GM19324 (cell line): Measurements from ENCODE around the gene HRH2.

Source experiments
- ATAC-seq: cut with Tn5 transposase; IDR thresholded peaks from one replicate; pipeline ENCODE4 v1.9.1; 2021; ENCODE audit warnings: mild to moderate bottlenecking, moderate library complexity; ENCODE audit not compliant: unreplicated experiment, low FRiP score

HRH2 gene

DNA sequence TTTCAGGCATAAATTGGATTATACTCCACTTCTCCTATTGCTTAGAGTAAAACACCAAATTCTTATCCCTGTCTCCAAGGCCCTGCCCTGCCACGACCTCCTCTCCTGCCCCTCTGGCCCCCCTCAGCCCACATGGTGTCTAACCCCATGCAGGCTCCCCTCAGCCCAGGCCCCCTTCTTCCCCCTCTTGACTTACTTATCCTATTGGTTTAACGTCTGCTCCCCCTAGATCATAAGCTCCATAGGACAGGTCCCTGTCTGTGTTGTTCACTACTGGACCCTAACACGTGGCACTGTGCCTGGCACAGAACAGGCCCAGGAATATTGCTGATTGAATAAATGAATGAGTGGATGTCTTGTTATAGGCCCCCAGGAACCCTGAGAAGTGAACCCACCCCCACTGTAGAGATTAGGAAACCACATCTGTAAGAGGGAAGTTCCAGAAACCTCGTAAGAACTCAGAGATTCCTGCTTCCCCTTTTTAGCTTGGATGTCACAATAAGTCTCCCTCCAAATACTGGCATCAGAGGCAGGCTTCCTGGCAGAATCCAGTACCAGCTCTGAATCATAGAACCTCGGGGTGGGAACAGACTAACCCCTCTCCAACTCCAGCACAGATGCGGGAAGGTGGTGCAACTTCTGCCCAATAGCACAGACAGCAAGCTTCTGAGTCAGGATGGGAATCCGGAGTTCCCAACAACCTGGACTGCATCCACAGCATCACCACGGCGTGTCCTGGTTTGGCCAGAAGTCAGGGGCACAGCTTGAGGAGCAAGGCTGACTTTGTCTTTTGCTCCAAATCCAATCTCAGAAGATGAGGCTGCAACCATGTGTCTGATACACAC, 31.5 kb downstream of the HRH2 start:
- ATAC-seq = no peak

DNA sequence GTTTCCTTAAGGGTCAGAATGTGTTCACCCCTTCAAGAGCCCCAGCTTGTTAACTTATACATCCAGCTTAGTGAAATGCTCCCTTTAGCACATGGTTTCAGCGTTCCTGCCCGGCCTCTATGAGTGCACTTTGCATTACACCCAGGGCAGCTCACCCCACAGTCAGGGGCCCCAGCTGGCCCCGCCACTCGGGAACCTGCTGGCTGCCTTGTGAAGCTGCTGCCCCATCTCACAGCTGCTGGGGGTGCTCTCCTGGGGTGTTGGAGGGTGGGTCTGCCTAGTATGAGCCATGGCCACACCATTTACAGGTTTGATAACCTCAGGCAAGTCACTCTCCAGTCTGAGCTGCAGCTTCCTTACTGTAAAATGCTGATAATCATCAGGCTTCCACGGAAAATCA, 32.2 kb downstream of the HRH2 start:
- no peak for ATAC-seq

- ATAC-seq = no peak
Measured at GRCh38 chr5:175690586-175690985, 32.7 kb downstream of the HRH2 start.

- ATAC-seq = no peak
Measured at GRCh38 chr5:175691761-175692160, 33.9 kb downstream of the HRH2 start.

- no peak for ATAC-seq
Measured at GRCh38 chr5:175692235-175692995, 34.5 kb downstream of the HRH2 start.

GRCh38 chr5:175692996-175693710, 35.3 kb downstream of the HRH2 start:
- ATAC-seq = no peak

DNA sequence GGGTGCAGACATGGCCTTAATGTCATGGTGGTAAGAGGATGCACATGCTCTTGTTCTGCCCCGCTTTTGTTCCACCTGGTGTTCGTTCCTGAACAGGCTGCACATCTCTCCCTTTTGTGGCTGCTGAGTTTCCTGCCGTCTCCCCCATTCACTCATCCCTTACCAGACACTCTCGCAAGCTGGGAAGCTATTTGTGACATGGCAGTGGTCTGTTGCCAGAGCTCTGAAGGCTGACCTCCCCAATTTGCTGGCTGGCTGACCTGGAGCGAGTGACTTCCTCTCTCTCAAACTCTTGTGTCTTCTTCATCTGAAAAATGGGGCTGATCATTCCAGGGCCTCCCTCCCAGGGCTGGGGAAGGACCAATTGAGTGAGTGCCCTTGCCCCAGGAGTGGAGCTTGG, 35.9 kb downstream of the HRH2 start:
- no peak for ATAC-seq

GRCh38 chr5:175694371-175695160, 36.7 kb downstream of the HRH2 start:
- no peak for ATAC-seq

DNA sequence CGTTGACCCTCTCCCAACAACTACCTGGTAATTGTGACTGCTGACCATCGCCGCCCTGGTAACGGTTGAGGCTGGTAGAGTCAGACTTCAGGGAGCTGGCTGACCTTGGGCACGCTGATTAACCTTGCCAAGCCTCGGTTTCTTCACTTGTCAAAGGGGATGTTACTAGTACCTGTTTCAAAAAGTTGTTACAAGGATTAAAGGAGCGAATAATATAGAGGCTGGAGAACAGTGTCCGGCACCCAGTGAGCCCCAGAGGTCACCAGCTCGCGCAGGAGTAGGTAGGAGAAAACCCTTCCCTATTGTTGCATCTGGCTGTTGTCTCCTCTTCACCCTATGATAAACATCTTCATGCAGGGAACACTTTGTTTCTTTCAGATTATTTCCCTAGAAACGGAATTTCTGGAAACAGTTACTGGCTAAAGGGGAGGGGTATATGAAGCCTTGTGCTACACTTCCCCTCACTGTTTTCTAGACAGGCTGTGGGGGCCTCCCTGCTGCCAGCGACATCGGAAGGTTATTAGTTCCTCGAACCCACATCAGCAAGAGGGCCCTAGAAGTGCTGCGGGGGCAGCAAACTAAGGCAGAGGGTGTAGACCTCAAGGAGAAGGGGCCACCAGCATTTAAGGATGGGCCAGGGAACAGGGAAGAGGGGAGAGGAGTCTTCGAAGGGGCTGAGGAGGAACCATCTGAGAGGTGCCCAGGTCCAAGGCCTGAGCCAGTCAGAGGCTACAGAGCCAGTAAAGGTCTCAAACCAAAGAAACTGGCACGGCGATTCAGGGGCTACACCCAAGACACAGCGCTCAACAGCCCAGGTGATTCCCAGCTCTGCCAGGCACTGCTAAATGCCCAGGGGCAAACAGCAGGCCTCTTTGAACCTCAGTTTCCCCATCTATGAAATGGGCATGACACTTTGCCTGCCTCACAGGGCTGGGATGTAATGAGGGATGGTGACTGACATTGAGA, 37.6 kb downstream of the HRH2 start:
- no peak for ATAC-seq

- no peak for ATAC-seq
Measured at GRCh38 chr5:175696139-175696854, 38.4 kb downstream of the HRH2 start.

GRCh38 chr5:175696855-175697198, 39.0 kb downstream of the HRH2 start:
- no peak for ATAC-seq

DNA sequence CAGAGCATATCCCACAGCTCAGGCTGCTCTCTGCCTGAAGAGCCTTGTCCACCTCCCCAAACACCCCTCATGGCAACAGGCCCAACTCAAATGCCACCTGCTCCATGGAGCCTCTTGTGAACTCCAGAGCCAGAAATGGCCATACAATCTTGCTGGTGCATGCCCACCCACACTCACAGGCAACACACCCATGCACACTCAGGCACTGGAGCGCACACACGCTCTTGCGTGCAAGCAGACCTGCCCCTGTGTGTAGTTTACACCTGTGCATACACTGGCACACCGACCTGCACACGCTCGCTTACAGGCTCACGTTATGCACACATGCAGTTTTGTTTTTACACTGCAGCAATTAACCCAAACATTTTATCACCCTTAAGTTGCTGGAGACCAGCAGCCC, 40.0 kb downstream of the HRH2 start:
- no peak for ATAC-seq

- ATAC-seq = no peak
Measured at GRCh38 chr5:175698401-175699115, 40.7 kb downstream of the HRH2 start.

GRCh38 chr5:175700991-175701390, 43.1 kb downstream of the HRH2 start:
- no peak for ATAC-seq

DNA sequence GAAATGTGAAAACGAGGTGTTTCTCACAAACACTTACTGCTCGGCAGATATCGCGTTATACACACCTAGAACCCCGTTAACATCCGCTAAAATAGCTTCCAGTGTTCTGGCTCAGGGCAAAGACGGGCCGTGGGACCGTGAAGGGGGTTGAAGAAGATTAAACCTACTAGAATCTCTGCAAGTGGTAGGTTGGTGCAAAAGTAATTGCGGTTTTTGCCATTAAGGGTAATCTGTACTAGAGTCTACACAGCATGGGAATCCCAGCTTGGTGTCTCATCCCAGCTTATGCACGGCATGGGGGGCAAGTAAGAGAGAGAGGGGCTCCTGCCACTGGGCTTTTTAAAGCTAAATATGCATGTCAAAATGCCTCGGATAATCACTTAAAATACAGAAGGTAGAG, 43.9 kb downstream of the HRH2 start:
- no peak for ATAC-seq

DNA sequence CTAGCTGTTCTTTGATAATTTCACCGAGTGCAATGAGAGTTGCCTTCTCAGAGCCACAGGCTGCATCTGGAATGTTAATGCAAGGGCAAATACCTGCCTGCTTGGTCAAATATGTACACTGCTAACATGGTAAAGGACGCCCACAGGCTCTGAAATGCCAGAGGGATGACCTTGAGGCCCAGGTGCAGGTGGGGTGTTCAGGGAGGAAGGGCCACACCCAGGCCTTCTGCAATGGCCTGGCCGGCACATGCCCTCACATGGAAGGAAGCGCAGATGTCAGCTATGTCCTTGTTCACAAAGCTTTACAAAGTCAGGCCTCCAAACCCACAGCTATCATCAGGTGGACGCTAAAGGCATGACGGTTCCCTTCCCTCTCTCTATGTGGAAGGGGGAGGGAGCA, 48.6 kb downstream of the HRH2 start:
- ATAC-seq = no peak

DNA sequence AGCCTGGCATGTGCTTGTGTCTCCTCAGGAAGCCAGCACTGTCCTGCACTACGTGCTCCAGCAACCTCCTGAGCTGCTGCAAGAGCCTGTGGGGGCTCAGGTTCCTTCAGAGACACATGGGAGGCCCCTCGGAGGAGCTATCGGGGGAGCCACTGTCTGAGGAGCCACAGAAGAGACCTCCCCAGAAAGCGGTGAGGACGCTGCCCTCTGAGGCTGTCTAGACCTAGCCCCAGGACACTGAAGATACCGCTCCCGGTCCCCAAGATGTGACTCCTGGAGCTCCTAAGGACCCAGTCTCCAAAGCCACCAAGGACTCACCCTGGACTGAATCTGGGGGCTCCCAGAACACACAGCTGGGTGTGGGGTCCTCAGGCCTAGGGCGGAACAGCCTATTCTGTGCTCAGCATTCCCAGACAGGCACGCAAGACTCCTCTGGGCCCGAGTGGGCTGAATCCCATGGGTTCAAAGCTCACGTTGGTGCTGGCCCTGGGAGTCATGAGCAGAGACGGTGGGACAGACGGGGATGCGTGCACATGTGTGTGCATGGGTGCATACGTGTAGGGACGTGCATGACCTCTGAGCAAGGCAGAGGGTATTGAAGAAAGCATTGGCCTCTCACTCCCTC, 50.0 kb downstream of the HRH2 start:
- no peak for ATAC-seq

GRCh38 chr5:175709276-175709781, 51.5 kb downstream of the HRH2 start:
- no peak for ATAC-seq
